Suppressor macrophage treated with lipopolysaccharide for 1 hour (primary cell): ENCODE results near the gene COPE.

Experiments used
- DNase-seq, 3 donors: peaks; one replicate each; pipeline ENCODE4 v3.0.0-alpha.2; 2020 to 2022

The COPE gene

GRCh38 chr19:18865973-18866799 is 53.0 kb downstream of the COPE start:
- peak; percentile 65 to 91 (median 83) for DNase-seq

DNA sequence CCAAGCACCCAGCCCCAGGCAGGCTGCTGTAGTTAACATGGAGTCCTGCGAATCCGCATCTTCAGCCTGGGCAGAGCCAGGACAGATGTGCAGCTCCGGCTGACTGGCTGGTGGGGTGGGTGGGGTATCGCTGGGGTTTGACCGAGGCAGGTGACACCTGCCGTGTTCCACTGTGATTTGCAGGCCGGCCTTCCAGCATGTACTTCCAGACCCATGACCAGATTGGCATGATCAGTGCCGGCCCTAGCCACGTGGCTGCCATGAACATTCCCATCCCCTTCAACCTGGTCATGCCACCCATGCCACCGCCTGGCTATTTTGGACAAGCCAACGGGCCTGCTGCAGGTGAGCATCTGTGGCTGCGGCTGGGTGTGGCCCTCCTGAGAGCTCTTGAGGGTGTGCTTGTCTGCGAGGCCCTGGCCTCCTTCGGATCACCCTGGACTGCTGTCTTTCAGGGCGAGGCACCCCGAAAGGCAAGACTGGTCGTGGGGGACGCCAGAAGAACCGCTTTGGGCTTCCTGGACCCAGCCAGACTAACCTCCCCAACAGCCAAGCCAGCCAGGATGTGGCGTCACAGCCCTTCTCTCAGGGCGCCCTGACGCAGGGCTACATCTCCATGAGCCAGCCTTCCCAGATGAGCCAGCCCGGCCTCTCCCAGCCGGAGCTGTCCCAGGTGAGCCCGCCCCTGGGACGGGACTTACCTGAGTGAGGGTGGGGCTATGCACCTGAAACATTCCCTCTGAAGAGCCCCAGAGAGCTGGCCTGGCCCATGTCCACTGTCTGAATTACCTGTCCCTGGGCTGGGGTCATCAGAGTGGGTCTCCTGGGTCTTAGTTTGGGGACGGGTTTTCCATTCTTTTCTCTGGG is 53.8 kb downstream of the COPE start:
- no peak for DNase-seq

DNA sequence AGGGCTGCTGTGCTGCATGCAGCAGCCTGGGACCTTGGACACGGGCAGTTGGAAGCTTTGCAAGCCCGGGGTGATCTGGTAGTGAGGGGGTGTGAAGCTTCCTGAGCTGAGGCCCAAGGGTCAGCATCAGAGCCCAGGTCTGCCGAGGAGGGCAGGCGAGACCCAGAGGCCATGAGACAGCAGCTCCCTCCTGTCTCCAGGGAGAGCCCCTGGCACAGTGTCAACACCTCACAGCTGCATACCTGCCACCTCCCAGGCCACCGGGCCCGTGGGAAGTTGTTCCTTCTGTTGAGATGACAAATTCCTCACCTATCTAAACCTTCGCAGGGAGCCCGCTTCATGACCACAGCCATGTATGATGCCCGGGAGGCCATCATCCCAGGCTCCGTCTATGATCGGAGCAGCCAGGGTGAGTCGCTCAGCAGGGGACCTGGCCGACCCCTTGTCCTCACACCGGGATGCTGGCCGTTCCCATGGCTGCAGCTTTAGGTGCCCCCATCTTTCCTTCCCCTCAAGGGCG is 55.3 kb downstream of the COPE start:
- DNase-seq = no peak

- DNase-seq = no peak
Observed at GRCh38 chr19:18862976-18863842, 56.0 kb downstream of the COPE start.

DNA sequence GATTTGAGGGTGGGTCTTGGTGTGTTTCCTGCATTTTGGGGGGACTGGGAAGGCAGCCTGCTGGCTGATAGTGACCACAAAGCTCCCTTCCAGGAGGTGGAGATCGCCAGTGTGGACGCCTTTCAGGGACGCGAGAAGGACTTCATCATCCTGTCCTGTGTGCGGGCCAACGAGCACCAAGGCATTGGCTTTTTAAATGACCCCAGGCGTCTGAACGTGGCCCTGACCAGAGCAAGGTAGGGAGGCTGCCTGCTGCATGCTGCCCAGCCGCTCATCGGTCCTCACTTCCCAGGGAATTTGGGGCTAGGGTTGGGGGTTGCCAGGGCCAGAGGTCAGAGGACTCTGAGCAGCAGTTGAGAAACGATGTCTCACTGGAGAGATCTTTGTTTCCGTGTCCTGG is 57.3 kb downstream of the COPE start:
- no peak for DNase-seq

DNA sequence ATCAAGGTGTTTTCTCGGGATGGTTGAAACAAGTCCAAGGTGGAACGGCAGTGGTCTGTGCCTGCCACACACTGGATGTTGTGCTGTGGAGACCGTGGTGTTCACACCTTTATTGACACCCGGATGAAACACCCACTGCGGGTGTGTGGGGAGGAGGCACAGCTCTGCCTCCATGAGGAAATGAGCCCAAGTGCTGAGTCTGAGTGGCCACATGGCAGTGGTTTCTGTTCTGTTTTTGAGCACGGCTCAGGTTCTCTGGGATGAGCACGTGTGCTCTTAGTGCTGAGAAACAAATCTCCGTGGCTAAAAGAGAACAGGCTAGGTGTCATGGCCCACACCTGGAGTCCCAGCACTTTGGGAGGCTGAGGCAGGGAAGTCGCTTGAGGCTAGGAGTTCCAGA is 58.0 kb downstream of the COPE start:
- DNase-seq = peak in 1 of 3 donors; percentile 18

DNA sequence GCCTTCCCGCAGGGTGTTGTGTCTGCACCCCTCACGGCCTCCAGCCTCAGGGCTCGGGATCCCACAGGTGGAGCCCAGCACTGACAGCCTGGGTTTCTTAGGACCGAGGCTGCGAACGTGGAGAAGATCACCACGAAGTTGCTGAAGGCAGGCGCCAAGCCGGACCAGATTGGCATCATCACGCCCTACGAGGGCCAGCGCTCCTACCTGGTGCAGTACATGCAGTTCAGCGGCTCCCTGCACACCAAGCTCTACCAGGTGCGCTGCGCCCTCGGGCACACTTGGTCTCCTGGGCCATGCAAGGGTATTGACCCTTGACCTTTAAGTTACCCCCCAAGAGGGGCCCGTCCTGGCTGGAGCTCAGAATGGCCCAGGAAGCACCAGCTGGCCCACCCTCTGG is 58.5 kb downstream of the COPE start:
- no peak for DNase-seq

DNA sequence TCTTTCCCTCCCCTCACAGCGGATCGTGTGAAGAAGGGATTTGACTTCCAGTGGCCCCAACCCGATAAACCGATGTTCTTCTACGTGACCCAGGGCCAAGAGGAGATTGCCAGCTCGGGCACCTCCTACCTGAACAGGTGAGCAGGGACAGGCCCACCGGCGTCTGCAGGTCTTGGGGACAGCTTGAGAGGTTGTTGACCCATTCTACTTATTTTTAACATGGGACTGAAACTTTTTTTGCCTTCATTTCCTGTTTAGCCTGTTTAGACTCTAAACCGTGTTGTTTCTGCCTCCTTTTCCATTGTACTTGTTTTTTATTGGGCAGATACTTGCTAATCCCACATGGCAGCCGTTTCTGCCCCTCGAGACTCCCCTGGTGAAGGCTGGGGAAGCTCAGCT is 58.9 kb downstream of the COPE start:
- DNase-seq = no peak

GRCh38 chr19:18859676-18860301 is 59.4 kb downstream of the COPE start:
- no peak for DNase-seq

- DNase-seq = no peak
Observed at GRCh38 chr19:18858906-18859646, 60.1 kb downstream of the COPE start.

GRCh38 chr19:18857223-18857622 is 62.0 kb downstream of the COPE start:
- DNase-seq = no peak

- no peak for DNase-seq
Observed at GRCh38 chr19:18856385-18857126, 62.6 kb downstream of the COPE start.

- no peak for DNase-seq
Observed at GRCh38 chr19:18855647-18856384, 63.4 kb downstream of the COPE start.

DNA sequence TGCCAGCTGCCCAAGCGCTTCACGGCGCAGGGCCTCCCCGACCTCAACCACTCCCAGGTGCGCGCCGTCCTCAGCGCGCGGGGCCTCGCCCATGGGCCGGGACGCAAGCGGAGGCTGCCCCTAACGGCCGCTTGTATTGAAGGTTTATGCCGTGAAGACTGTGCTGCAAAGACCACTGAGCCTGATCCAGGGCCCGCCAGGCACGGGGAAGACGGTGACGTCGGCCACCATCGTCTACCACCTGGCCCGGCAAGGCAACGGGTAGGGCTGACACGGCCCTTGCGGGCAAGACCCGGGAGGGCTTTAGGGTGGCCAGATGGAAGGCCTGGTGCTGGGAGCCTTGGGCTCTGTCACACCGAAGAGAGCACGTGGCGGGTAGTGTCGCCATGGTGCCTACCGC is 64.2 kb downstream of the COPE start:
- DNase-seq = no peak

DNA sequence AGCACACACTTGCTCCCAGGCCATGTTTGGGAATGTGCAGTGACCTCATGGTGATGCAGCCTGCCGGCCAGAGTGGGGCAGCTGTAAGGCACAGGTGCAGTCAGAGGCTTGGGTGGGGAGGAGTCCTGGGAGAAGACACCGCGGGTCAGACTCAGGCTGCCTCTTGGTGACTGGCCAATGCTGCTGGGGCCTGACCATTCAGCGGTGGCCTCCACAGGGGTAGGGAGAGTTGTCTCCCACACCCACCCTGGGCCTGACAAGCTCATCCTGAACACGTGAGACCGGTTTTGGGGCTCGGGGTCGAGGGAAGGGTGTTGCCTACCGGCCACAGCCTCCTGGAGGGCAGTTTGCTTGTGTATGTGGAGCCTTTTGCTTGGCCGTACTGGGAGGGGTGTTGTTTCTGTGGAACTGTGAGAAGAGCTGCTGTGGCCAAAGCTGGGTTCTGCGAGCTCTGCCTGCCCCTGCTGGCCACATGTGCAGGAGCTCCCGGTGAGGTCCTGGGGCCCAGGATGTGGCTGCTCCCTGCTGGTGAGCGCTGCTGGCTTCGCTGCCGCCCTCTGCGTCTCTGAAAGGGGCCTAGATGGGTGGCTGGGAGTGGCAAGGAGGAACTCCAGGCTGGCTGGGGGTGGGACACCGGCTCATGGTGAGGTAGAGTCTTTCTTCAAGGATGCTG is 65.3 kb downstream of the COPE start:
- DNase-seq = no peak

DNA sequence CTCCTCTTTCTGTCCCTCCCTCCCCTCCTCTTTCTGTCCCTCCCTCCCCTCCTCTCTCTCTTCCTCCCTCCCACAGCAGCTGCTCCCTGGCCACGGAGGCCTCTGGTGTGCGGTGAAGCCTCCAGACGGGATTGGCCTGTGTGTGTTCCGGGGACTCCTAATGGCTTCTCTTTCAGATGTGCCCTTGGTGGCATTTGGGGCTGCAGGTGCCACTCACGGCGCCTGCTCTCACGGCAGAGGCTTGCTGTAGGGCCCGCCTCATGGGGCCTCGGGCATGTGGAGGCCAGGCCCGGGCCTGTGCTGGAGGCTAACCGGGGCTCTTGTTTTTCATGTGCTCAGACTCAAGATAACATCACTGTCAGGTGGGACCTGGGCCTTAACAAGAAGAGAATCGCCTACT is 66.5 kb downstream of the COPE start:
- no peak for DNase-seq

DNA sequence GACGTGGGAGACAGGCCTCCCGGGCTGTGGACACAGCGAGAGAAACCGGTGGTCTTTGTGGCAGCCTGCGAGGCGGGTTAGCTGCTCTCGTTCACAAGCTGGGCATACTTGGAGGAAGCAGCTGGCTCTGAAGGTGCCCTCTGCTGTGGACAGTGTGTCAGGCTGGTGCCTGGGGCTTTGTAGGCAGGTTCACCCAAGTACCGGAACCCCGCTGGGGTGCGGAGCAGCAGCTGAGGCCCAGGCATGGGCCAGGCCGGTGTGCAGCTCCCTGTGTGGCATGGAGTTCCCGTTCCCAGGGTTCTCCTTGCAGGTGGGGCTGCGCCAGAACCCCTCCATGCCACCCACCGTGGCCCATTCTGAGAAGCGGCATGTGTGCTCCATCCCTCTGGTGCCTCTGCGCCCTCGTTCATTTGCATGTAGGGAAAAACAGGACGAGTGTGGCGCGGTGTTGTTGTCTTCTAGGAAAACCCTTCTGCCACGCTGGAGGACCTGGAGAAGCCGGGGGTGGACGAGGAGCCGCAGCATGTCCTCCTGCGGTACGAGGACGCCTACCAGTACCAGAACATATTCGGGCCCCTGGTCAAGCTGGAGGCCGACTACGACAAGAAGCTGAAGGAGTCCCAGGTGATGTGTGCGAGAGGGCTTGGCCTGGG is 67.4 kb downstream of the COPE start:
- DNase-seq = no peak

DNA sequence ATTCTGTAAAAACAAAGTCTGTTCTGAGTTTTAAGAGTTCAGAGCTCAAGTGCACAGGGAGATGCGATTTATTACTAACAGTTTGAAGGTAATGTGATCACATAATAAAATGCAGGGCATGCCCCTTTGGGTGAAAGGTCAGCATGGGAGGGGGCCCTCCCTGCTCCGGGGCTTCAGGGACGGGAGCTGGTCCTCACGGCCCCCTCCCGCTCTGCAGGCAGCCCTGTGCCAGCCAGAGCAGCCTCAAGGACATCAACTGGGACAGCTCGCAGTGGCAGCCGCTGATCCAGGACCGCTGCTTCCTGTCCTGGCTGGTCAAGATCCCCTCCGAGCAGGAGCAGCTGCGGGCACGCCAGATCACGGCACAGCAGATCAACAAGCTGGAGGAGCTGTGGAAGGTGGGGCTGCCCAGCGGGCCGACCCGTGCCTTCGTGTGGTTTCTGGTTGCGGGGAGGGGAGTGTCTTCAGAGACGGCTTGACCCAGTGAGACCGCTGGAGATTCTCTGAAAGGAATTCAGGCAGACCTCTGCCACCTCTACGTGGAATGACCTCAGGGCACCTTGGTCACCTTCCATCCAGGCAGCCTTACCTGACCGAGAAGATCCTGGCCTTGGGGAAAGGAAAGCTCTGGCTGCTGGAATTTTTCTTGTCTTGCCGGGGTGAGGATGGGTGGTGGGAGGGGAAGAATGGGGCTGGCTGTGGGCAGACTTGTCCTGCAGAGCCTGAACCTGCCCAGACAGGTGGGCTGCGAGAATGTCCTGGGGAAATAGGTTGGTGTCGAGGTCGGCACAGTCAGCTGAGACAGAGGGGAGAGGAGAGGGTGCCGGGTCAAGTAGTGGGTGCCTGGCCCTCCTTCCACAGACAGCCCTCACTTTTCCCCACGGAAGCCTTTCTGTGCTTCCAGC is 68.5 kb downstream of the COPE start:
- DNase-seq = no peak
